CD4-positive, alpha-beta T cell treated with Interleukin-10 for 1 hour (primary cell): ENCODE results near the gene LIPM.

Experiments used
- DNase-seq: peaks from one replicate; pipeline ENCODE4 v3.0.0-alpha.2; 2020

Gene LIPM

DNA sequence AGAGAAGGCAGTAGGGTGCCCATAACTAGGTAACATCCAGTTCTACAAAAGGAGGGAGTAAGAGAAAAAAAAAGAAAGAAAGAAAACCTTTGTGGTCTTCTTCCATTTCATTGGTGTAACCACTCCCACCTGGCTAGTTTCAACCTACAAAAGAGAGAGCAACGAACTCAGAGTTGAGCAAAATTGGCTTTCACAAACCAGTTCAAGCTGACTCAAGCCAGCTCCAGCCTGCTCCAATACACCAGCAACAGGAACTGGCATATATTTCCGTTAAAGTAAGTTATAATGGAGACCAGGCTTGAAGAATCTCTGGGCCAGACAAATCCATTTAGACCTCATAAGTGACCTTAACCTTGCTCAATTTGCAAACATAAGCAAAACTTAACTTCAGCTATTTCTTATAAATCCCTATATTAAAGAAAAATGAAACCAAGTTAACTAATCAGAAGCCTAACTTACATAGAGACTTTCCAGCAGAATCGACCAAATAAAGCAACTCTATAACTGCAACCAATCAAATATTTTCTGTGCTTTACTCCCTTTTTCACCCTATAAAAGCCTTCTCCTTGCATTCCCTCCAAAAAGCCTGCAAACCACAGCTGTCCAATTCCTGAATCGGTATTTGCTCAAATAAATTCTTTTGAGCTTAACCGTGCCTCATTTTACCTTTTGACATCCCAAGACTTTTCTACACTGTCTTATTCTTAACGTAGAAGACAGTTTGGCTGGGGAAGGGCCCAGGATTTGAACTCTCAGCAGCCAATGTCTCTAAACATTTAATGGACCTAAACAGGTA, 39.0 kb downstream of the LIPM start:
- DNase-seq: no peak

DNA sequence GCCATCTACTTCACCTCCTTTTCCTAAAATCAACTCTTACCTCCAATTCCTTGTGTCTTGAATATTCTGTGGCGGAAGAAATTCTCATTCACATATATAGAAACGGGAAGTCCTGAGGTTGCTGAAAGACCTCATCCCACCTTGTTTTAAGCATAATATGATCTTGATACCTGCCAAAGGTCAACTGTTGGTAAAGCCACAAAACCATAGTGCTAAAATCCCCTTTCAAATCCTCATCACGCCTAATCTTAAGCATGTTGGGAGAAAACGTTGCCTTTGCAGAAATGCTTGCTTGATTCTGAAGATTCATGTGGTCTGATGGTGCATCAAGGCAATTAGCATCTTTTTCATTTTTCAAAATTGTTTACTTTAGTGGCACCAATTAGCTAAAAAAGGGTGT, 40.6 kb downstream of the LIPM start:
- DNase-seq: no peak

GRCh38 chr10:88848499-88848898, 46.0 kb downstream of the LIPM start:
- DNase-seq: no peak

GRCh38 chr10:88849234-88849633, 46.7 kb downstream of the LIPM start:
- no peak for DNase-seq

- no peak for DNase-seq
Measured at GRCh38 chr10:88850712-88851111, 48.2 kb downstream of the LIPM start.

DNA sequence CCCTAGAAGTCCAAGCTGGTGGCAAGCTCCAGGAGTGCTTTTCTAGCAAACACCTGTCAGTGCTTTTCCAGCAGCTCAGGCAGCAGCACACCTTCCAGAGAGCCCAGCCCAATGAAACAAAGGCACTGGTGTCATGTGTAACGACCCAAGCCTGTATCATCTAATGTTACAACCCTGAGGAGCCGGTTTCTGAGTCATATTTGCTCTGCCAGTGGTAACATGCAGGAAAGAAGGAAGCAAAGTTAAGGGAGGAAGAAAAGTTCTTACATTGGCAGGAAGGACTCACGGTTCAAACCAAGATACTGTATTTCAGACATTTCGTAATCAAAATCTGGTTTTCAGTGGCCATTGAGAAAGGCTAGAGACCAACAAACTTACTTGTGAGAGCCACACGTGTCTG, 49.2 kb downstream of the LIPM start, which contains the start of gene ANKRD22:
Gene ANKRD22 (minus strand): TSS at position 139 of the 400 bp plus-strand sequence. CDS start 237 bp downstream, outside the sequence.
- no peak for DNase-seq

GRCh38 chr10:88852327-88852726, 49.8 kb downstream of the LIPM start:
- DNase-seq: no peak

DNA sequence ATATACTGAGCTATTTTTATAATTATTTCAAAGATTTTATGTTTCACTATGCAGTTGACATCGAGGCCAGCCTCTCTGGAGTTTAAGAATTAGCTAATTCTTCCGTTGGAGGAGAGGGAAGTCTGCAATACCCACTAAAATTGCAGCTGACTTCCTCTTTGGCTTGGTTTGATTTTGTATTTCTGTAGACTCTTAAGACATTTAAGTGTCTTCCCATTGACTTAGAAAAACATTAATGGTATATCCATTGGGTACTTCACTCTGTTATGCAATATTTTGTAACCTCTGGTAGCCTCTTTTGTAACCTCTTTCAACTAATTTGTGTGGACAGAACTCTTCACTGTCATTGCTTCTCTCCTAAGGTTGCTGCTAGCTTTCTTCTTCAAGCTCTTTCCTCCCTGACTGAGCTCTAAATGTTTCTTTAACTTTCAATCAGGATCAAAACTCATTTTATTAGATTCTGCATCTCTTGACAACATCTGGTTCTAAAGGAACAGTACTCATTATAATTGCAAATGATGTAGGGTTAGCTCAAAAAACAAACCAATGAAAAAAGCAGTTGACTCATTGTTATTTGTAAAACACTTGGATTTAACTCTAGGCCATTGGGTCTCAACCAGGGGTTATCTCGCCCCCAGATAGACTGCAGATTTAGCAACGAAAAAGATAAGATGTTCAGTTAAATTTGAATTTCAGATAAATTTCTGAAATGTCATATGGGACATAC, 50.8 kb downstream of the LIPM start:
- no peak for DNase-seq

GRCh38 chr10:88854684-88855083, 52.2 kb downstream of the LIPM start:
- DNase-seq: no peak

GRCh38 chr10:88857831-88858230, 55.3 kb downstream of the LIPM start:
- DNase-seq: no peak

DNA sequence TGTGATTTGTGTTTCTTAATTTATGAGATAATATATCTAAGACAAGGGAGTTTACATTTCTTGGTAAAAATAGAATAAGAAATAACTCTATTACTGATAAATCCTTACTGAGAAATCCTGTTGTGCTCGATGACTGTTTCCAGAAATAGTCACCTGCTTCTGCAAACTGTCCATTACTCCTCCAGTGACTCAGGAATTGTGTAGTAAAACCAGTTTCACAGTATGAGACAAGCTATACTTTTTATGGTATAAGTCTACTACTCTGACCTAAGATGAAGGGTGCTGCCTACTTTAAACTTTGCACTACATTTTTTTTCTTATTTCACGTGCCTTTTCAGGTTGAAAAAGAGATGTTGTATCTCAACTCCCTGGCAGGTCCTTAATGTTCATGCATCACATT, 56.0 kb downstream of the LIPM start:
- DNase-seq: no peak

DNA sequence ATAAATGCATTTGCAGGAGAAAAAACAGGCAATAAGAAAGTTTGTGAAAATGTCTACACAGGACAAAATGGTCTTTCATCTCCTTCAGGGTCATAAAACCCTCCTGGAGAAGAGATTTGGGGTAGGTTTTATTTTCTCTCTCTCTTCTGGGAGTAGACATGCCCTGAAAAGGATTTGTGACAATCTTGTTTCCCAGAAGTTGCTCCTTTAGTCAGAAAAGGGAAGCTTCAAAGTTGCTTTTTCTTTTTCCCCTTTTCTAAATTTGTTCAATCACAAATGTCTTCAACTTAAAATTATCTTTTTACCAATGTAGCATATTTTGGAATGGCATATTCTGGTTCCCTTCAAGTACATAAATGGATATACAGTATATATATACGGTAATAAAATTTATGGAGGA, 58.5 kb downstream of the LIPM start:
- no peak for DNase-seq

DNA sequence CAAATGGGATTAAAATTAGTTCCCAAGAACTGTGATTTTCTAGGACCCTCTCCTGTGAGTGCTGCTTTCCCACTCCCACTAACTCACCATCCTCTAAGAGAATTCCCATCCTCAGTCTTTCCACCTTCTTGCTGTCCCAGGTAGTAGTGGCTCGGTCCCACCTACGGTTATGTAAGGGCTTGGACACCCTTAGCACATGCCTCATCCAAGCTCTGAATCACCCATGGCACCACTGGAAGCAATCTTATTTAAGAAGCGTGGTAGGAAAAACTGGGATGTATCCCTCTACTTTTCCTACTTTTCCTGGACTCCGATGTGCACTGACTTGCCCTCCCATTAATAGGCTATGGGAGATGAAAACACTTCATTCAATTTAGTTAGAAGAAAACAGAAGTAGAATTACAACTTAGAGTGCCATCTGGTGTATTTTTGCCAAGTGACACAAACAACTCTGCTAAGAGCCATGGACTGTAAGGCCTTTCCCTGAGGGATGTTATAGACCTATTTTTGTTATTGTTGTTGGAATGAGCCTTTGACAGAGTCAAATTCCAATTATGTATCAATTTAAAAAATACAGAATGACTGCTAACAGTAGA, 62.8 kb downstream of the LIPM start:
- peak; percentile 19 for DNase-seq

DNA sequence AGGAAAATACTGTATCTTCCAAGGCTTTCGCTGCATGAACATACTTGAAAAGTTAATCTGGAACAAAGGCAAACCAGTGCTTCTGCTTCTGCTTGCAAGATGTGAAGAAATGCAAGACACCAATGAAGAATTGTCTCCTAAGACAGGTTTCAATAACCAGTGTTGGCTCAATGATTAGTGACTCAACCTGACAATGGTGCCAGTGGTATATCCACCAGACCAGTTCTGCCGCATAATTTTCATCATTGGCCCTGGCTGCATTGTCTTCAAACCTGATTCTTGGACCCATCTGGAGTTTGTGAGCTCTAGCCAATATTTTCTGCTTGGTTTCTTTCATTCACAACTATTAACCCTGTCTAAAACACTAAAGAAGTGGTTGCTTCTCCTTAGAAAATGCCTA, 63.9 kb downstream of the LIPM start:
- DNase-seq: no peak

DNA sequence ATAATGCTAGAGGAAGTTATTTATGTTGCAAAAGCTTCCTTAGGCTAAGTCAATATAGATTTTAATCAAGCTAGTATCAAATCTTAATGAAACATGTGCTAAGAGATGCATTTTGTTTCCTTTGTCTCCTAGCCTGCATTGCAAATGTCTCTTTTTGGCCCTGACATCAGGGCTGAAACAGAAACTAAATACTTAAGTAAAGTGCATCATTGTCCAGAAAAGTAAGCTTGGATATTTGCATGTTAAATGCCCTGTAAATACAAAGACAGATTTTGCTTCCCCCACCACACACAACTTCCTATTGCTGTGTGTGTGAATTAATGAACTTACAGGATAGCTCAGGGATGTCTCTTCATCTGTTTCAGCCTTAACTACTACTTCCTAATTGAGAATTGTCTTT, 67.6 kb downstream of the LIPM start:
- no peak for DNase-seq
